Measurements from ENCODE around the gene PRDX5. TPM values are rescaled to one million over a fixed set of nuclear protein-coding genes. Genes with fewer than 3 reads are reported as not detected.

Gene PRDX5
- total and polyA plus RNA-seq, 10 of the 15 experiments (the other 5 are each of a cell fraction or from before 2014, with no cell fraction given): 95.7 to 406 (median 240) TPM

- ChIA-PET POLR2A (interaction anchor here (0.6 to 0.9 kb wide), 2 partner anchors 11 to 18 kb away, joined by 3 to 4 read pairs; no protein-coding TSS in a partner anchor), RAD21 (ENCODE audit: unreplicated experiment) (no interaction called here), CTCF (interaction anchor here (0.7 to 2.7 kb wide), 6 partner anchors 11 to 39 kb away, joined by 3 to 25 read pairs (median 4); partner anchors contain the start of genes ESRRA, PRDX5 and TRMT112), SMC1A (ENCODE audit: uncharacterized antibody, unreplicated experiment) (interaction anchor here (0.9 kb wide), 1 partner anchor 11 kb away, joined by 3 read pairs; no protein-coding TSS in a partner anchor)
- no TSS peak for BruUV-seq (replicated peaks)
- FAIRE-seq (no peak), ATAC-seq (no peak), DNase-seq (ENCODE audit: low read depth, low spot score) (no peak)
- Histone ChIP-seq H3K36me3 (ENCODE audit: control insufficient read depth in 2 of 2, insufficient read depth in 2 of 2, low read length in 1 of 2) (peaks cover 8 to 13% of the 10 kb centered on the region in 2 experiments; a peak in 3 of 4 replicates), H3K9me3 (replicated peaks; ENCODE audit: control insufficient read depth, insufficient read depth, low read length) (no peaks in the 10 kb centered on the region), H3K27me3 (replicated peaks in 1 of 2; ENCODE audit: control insufficient read depth in 2 of 2, insufficient read depth in 2 of 2, low read length in 1 of 2) (no peaks in the 10 kb centered on the region), H3K4me1 (ENCODE audit: control insufficient read depth, insufficient read depth, low read length) (peaks cover 23% of the 10 kb centered on the region), H2AFZ (ENCODE audit: control insufficient read depth, low read depth, low read length) (no peak overlapping the region), H3K9ac (ENCODE audit: control insufficient read depth, insufficient read depth, low read length) (no peak overlapping the region), H4K20me1 (ENCODE audit: control insufficient read depth, insufficient read depth) (no peaks in the 10 kb centered on the region; the same call in 1 of the 2 replicates), H3K27ac (ENCODE audit: control insufficient read depth, insufficient read depth) (no peak overlapping the region), H3K4me3 (no peak overlapping the region), H3K4me2 (ENCODE audit: control insufficient read depth, insufficient read depth) (no peak overlapping the region), H3K79me2 (ENCODE audit: control insufficient read depth, insufficient read depth, low read length) (peaks cover 24% of the 10 kb centered on the region)
- TF ChIP-seq, protein P1, sequence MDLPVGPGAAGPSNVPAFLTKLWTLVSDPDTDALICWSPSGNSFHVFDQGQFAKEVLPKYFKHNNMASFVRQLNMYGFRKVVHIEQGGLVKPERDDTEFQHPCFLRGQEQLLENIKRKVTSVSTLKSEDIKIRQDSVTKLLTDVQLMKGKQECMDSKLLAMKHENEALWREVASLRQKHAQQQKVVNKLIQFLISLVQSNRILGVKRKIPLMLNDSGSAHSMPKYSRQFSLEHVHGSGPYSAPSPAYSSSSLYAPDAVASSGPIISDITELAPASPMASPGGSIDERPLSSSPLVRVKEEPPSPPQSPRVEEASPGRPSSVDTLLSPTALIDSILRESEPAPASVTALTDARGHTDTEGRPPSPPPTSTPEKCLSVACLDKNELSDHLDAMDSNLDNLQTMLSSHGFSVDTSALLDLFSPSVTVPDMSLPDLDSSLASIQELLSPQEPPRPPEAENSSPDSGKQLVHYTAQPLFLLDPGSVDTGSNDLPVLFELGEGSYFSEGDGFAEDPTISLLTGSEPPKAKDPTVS (IDR thresholded peaks at IDR 0.05; ENCODE audit: low read depth, low read length): no peak
- TF ChIP-seq TCF7 (IDR thresholded peaks at IDR 0.05; ENCODE audit: borderline replicate concordance): no peak
- TF ChIP-seq SMC3 (IDR thresholded peaks at IDR 0.05; ENCODE audit: borderline replicate concordance, low read length): peak; percentile 5; the same call in 1 of the 2 replicates
- no peak for TF ChIP-seq RB1 (IDR thresholded peaks at IDR 0.05; ENCODE audit: borderline replicate concordance)
- peak; percentile 54 for TF ChIP-seq RAD21 (IDR thresholded peaks at IDR 0.05; ENCODE audit: insufficient read depth, low read depth, low read length)
- TF ChIP-seq SIX5 (IDR thresholded peaks at IDR 0.05; ENCODE audit: low read depth, low read length, severe bottlenecking): no peak
- TF ChIP-seq SREBF2 (IDR thresholded peaks at IDR 0.05; ENCODE audit: low read length): no peak
- peak; percentile 13 to 32 (median 30); a peak in 1 of 6 replicates for TF ChIP-seq CTCF (IDR thresholded peaks at IDR 0.05 in 2 of 3, conservative IDR thresholded peaks at IDR 0.05 in 1 of 3; ENCODE audit: control insufficient read depth in 2 of 3, extremely low read depth in 1 of 3, insufficient read depth in 1 of 3, low read depth in 3 of 3, low read length in 3 of 3)
- no peak for TF ChIP-seq ZNF217 (IDR thresholded peaks at IDR 0.05)
- TF ChIP-seq RUNX3 (IDR thresholded peaks at IDR 0.05; ENCODE audit: low read length): no peak
- 90% methylated on average over 18 of the region's 18 CpGs for WGBS (ENCODE audit: insufficient coverage, insufficient replicate concordance, low lambda C conversion rate, missing lambda C conversion rate)
- intact Hi-C loops (cut with micrococcal nuclease; ENCODE audit: unreplicated experiment): no loop called here
- in situ Hi-C loops (cut with MboI): no loop called here
Observed at GRCh38 chr11:64343767-64344559, 26.0 kb downstream of the PRDX5 start.

Data from GM12878 (cell line).